Activated naive CD4-positive, alpha-beta T cell treated with anti-CD3 and anti-CD28 coated beads, Interleukin-2, amount 50 U/mL, for 72 hours (primary cell): ENCODE measurements around the gene PRTFDC1. TPM values are rescaled to one million over a fixed set of nuclear protein-coding genes. Genes with fewer than 3 reads are reported as not detected.
A peak's percentile ranks its signal among the peaks of the same experiment; 100 is the strongest.
"Not testable (repeated sequence)": the region's sequence is repeated elsewhere in the genome, so short reads cannot be mapped to it uniquely, and the experiment has no call there.

ENCODE experiments used
- ATAC-seq, 2 donors: fragments of 150-1000 bp; cut with Tn5 transposase; 2 replicates each; pipeline ENCODE4 v1.10.0; 2021; ENCODE audit warnings: mild to moderate bottlenecking in 2 of 2, moderate library complexity in 2 of 2
- DNase-seq, 2 donors: peaks; one replicate each; pipeline ENCODE4 v3.0.0; 2021 to 2022; ENCODE audit warnings: low spot score in 2 of 2
- H3K27ac Mint-ChIP-seq, 2 donors: one replicate each; pipeline ENCODE4 v1.8.0; 2022; ENCODE audit warnings: mild to moderate bottlenecking in 2 of 2, mixed read lengths in 2 of 2
- H3K36me3 Mint-ChIP-seq, 2 donors: one replicate each; pipeline ENCODE4 v1.8.0; 2022; ENCODE audit warnings: mixed read lengths in 2 of 2
- H3K9me3 Mint-ChIP-seq, 2 donors: one replicate each; pipeline ENCODE4 v1.8.0; 2022; ENCODE audit warnings: mixed read lengths in 2 of 2
- total RNA-seq, 2 donors: library from RNA; stranded (reverse); gene quantifications; one replicate each; pipeline ENCODE4 v1.2.3, GENCODE V29; 2022

Gene PRTFDC1
- total RNA-seq, 2 donors from 2014 or later, result 0.70 to 1.1 TPM

DNA sequence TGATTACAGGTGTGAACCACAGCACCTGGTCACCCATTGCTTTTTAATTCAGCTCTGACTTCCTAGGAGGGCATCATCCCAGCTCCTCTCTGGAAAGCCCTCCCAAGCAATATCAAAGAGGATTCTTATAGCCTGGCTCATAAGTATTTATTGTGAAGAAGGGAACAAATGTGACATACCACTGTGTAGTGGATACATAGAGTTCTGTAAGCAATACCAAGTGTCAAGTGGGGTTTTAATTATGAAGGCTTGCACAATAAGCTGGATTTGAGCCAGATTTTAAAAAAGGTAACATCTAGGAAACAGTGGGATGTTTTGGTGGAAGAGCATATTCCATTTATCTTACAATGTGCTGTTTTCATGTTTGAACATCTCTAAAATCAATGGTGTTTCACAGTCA lies 19.0 kb upstream of the PRTFDC1 start:
- Mint-ChIP-seq H3K36me3 (no peaks in the 10 kb centered on the region), H3K27ac (no peak overlapping the region), H3K9me3 (no peaks in the 10 kb centered on the region)
- ATAC-seq, result no peak
- no peak for DNase-seq

- DNase-seq, result no peak
- ATAC-seq, result no peak
- H3K27ac Mint-ChIP-seq, result no peak overlapping the region
- H3K9me3 Mint-ChIP-seq, result no peaks in the 10 kb centered on the region
- no peaks in the 10 kb centered on the region for H3K36me3 Mint-ChIP-seq
Measured at GRCh38 chr10:24969841-24970281, 17.5 kb upstream of the PRTFDC1 start.

- not testable (repeated sequence) for H3K36me3 Mint-ChIP-seq, ATAC-seq, DNase-seq, H3K9me3 Mint-ChIP-seq, H3K27ac Mint-ChIP-seq
Measured at GRCh38 chr10:24968951-24969350, 16.5 kb upstream of the PRTFDC1 start.

GRCh38 chr10:24968349-24968748 lies 15.9 kb upstream of the PRTFDC1 start:
- Mint-ChIP-seq H3K27ac (no peak overlapping the region), H3K9me3 (no peaks in the 10 kb centered on the region), H3K36me3 (no peaks in the 10 kb centered on the region)
- DNase-seq, result no peak
- no peak for ATAC-seq

DNA sequence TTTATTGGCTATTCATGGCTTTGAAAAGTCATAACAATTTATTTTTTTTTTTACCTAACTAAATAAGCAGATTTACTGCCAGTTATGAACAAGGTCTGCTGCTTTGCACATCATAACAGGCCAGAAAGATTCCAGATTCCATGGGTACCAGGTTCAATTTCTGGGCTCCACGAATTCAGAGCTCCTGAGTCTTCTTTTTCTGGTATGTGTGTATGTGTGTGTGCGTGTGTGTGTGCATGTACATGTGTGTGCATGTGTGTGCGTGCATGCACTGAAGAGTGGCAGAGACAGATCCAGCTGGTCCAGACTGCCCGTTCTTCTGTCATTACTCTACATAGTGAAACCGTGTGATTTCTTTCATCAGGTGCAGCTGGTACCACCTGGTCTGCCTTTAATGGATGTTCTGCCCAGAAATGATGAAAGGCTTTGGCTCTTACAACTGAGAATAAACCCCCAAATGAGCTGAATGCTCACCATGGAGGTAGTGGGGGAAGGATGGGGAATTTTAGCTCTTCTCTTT lies 14.6 kb upstream of the PRTFDC1 start:
- ATAC-seq, result no peak

DNA sequence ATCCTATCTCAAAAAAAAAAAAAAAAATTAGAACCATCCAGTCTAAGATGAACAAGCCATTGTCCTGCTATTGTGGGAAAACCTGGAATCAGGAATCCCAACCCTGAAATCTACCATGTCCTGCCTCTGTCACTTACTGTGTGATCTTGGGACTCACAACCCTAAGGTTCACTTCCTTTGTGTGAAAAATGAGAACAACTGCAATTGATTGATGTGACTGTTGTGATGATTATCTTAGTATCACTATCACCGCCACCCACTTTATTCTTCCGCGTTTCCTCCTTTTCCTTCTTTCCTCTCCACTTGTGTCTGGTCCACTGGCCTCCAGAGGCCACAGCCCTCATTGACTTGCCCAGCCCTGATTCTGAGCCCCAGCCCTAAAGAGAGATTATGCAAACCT lies 12.6 kb upstream of the PRTFDC1 start:
- Mint-ChIP-seq H3K27ac (no peak overlapping the region), H3K36me3 (no peaks in the 10 kb centered on the region), H3K9me3 (no peaks in the 10 kb centered on the region)
- ATAC-seq (no peak), DNase-seq (no peak)

More for the DNA sequence above, 14.6 kb upstream of the PRTFDC1 start:
- Mint-ChIP-seq H3K36me3 (no peaks in the 10 kb centered on the region), H3K9me3 (no peaks in the 10 kb centered on the region), H3K27ac (no peak overlapping the region)
- DNase-seq, result no peak

DNA sequence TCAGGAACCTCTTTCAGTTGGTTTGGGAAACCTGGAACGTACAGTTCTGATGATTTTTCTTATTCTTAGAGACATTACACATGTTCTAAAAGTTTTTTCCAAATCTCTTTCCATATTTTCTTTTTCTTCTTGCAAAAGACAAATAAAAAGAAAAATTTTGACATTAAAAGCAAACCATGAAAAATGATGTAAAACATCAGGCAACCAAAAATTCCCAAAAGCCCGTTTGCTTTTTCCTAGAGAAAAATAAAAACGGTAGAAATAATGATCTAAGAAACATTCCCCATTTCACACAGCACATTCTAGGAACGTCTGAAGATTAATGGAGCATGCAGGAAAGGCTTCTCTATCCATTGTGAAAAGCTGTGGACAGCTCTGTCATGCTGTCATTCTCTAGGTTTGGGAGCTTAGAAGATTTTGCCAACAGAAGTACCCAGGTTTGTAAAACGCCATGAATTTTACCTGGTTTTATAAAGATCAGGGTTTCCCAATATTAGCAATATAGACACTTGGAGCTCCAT lies 11.2 kb upstream of the PRTFDC1 start:
- no peak overlapping the region for H3K27ac Mint-ChIP-seq
- H3K9me3 Mint-ChIP-seq, result no peaks in the 10 kb centered on the region
- DNase-seq (no peak), ATAC-seq (no peak)
- H3K36me3 Mint-ChIP-seq, result no peaks in the 10 kb centered on the region

DNA sequence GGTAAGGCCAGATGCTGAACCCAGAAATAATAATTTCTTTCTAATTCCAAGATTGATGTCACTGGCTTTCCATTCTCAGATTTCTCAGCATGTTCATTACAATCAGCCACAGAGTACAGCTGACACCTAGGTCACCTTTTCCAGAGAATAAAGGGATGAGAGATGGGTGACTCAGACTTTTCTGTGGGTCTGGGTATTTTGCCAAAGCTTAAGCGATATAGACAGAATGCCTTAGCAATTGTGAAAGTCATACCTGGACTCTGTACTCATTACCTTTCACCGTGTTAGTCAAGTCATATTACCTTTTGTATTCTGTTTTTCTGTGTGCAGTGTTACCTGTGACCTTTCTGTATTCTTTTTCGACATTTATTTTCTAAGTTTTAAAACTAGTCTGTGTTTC lies 10.6 kb upstream of the PRTFDC1 start:
- ATAC-seq (peak; percentile 94 to 95), DNase-seq (no peak)
- H3K27ac Mint-ChIP-seq, result no peak overlapping the region
- H3K9me3 Mint-ChIP-seq, result no peaks in the 10 kb centered on the region
- H3K36me3 Mint-ChIP-seq, result no peaks in the 10 kb centered on the region

GRCh38 chr10:24961582-24961981 lies 9.2 kb upstream of the PRTFDC1 start:
- H3K36me3 Mint-ChIP-seq, result no peaks in the 10 kb centered on the region
- no peak overlapping the region for H3K27ac Mint-ChIP-seq
- ATAC-seq (no peak), DNase-seq (no peak)
- H3K9me3 Mint-ChIP-seq, result no peaks in the 10 kb centered on the region

GRCh38 chr10:24959382-24959730 lies 7.0 kb upstream of the PRTFDC1 start:
- Mint-ChIP-seq H3K9me3 (no peaks in the 10 kb centered on the region), H3K27ac (no peak overlapping the region), H3K36me3 (no peaks in the 10 kb centered on the region)
- DNase-seq (no peak), ATAC-seq (no peak)

GRCh38 chr10:24958721-24959381 lies 6.4 kb upstream of the PRTFDC1 start:
- no peak for DNase-seq
- Mint-ChIP-seq H3K9me3 (no peaks in the 10 kb centered on the region), H3K36me3 (no peaks in the 10 kb centered on the region), H3K27ac (no peak overlapping the region)
- ATAC-seq, result no peak

GRCh38 chr10:24958091-24958720 lies 5.8 kb upstream of the PRTFDC1 start:
- ATAC-seq, result no peak

DNA sequence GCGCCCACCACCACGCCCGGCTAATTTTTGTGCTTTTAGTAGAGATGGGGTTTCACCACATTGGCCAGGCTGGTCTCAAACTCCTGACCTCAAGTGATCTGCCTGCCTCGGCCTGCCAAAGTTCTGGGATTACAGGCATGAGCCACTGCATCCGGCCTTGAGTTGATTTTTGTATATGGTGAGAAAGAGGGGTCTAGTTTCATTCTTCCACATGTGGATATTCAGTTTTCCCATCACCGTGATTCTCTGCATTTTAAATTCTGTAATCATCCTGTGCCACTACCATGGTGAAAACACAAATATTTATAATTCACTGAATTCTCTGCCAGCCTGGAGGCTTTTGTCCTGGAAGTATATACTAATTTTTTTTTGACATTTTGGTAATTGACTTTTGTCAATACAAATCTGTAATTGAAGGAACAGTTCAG lies 5.2 kb upstream of the PRTFDC1 start:
- not testable (repeated sequence) for H3K36me3 Mint-ChIP-seq, ATAC-seq, DNase-seq, H3K9me3 Mint-ChIP-seq, H3K27ac Mint-ChIP-seq

More at GRCh38 chr10:24958091-24958720, 5.8 kb upstream of the PRTFDC1 start:
- no peak for DNase-seq
- Mint-ChIP-seq H3K36me3 (no peaks in the 10 kb centered on the region), H3K9me3 (no peaks in the 10 kb centered on the region), H3K27ac (no peak overlapping the region)

DNA sequence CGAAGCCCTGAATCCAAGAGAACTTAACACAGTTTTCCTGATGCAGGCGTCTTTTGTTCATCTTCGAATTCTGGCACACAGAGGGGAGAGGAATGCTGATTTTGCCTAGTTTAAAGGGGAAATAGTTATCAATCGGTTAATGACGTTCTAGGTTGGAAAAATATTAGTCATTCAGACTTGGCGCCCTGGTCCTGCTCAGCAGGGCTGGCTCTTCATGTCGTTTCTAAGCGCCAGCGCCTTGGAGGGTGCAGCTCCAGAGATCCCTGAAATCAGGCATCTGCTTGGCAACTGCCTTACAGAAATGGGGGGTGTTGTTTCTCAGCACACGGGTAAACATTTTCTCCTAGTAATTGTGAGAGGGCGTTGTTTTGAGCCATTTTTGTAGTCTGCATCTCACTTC lies 1.3 kb upstream of the PRTFDC1 start:
- DNase-seq (no peak), ATAC-seq (no peak)

DNA sequence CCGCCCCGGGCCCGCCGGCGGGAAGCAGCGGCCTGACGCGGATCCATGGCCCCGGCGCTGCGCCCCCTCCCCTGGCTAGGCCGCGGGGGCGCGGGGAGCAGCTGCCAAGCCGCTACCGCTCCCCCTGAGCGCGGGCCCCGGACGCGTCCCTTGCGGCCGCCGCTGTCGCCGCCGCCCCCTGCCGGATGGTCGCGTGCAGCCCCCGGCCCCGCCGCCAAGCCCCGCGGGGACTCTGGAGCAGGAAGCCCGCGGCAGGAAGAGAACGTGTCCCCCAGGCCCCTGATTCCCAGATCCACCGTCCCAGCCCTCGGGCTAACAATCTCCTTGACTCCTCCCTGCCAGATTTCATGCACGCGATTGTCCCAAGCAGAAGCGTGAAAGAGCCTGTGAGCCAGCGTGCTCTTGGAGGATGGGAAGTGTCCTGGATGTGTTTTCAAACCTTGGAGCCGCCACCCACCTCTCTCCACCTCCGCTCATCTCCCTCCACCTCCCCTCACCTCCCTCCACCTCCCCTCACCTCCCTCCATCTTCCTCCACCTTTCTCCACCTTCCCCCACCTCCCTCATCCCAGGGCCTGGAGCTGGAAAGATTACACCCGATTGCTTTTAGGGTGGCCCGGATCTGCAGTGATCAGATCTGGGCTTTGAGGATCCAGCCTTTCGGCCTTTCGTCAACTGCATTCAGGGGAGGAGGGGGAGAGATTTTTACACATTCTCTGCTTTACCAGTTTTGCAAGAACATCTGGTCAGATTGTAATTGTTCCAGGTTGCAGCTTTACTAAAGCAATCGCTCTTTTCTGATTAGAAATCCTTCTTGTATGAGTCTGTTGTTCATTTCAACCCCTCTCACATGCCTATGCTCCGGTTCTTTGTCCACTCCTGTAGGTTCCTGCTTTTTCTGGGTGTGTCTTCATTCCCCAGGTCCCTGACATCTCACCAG lies 570 bp upstream of the PRTFDC1 start:
- Mint-ChIP-seq H3K36me3 (no peaks in the 10 kb centered on the region), H3K27ac (peak overlapping the region; percentile 27 to 73), H3K9me3 (peaks cover 0 to 4% of the 10 kb centered on the region in 2 donors)
- ATAC-seq (peak; percentile 72 to 79), DNase-seq (peak in 1 of 2 donors; percentile 52)

More for the DNA sequence above, 1.3 kb upstream of the PRTFDC1 start:
- H3K9me3 Mint-ChIP-seq, result peaks cover 0 to 4% of the 10 kb centered on the region in 2 donors
- H3K27ac Mint-ChIP-seq, result peak overlapping the region in 1 of 2 donors; percentile 27
- H3K36me3 Mint-ChIP-seq, result no peaks in the 10 kb centered on the region

- H3K9me3 Mint-ChIP-seq, result peaks cover 0 to 4% of the 10 kb centered on the region in 2 donors
- no peak for DNase-seq
- H3K27ac Mint-ChIP-seq, result peak overlapping the region; percentile 11 to 27
- peak; percentile 12 to 23 for ATAC-seq
- no peaks in the 10 kb centered on the region for H3K36me3 Mint-ChIP-seq
Measured at GRCh38 chr10:24951201-24952142, 934 bp downstream of the PRTFDC1 start.
